Suprapubic skin (tissue), 3 donors: Measurements from ENCODE around the gene ATP1B2.

Experiments
- CTCF ChIP-seq, 2 donors: fragments of 200-600 bp in 1 of 2; fragments of 450-650 bp in 1 of 2; sonication (generic) in 1 of 2; IDR thresholded peaks; one replicate each; pipeline ENCODE4 v1.5.1; 2016 to 2019; ENCODE audit warnings: antibody characterized with exemption in 2 of 2, mild to moderate bottlenecking in 1 of 2, moderate library complexity in 1 of 2
- EP300 ChIP-seq: sonication (generic); formaldehyde crosslinking; IDR thresholded peaks from one replicate; pipeline ENCODE4 v1.6.1; 2017; ENCODE audit warnings: antibody characterized with exemption
- POLR2A ChIP-seq, 2 donors: fragments of 450-650 bp; IDR thresholded peaks; one replicate each; pipeline ENCODE4 v1.6.1; 2017; ENCODE audit warnings: antibody characterized with exemption in 2 of 2, mild to moderate bottlenecking in 2 of 2, moderate library complexity in 2 of 2

DNA sequence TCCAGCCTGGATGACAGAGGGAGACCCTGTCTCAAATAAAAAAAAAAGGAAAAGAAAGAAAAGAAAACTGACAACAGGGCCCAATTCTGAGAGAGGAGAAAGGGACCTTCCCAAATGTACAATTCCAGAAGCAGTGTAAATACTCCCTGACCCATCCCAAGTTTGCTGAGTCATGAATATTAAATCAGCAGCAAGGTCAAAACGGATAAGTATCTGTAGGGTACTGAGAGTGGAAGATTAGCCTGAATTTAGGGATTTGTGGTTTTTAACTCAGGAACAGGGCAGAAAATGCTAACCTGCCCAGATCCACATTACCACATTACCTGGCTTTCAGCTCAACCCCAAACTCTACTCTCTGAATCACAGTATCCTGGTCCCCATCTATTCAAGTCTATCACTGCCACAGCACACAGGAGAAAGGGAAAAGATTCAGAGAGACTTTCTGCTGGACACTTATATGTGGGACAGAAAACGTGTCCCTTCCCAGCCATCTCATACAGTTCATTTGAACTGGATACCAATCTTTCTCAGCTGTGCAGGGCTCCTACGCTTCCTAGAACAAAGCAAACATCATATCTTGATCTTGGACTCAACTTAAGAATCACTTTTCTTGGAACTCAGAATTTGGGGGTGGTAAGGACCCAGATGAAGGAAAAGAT, 39.0 kb upstream of the ATP1B2 start:
- TF ChIP-seq POLR2A (IDR thresholded peaks at IDR 0.05) (no peak), CTCF (IDR thresholded peaks at IDR 0.05) (no peak), EP300 (no peak)
